Fibroblast of skin of back (primary cell): ENCODE results near the gene HK3.

Experiments
- DNase-seq: peaks from one replicate; pipeline ENCODE4 v3.0.0-alpha.2; 2013

HK3 gene

DNA sequence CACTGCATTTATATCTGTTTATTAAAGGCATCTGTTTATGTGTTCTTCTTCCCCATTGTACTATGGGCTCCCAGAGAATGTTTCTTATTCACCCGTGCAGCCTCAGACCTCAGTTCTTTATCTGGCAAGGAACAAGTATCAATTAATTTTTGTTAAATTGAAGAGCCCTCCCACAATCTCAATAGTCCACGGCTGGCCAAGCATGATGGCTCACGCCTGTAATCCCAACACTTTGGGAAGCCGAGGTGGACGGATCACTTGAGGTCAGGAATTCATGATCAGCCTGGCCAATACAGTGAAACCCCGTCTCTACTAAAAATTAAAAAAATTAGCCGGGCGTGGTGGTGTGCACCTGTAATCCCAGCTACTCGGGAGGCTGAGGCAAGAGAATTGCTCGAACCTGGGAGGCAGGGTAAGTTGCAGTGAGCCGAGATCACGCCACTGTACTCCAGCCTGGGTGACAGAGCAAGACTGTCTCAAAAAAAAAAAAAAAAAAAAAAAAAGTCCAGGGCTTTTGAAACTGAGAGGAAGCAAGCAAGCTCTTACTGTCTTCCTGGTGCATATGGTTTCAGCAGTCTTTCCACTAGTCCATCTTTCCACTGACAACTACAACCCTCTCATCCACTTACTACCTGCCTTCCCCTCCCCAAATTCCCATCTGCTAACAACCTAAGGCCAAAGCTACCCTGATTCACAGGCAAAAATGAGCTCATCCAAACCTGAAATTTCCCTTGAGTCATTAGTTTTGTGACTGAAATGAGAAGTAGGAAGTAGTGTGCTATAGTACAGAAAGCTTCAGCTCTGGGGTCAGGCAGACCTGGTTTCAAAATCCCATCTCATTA is 2.3 kb upstream of the HK3 start:
- no peak for DNase-seq

DNA sequence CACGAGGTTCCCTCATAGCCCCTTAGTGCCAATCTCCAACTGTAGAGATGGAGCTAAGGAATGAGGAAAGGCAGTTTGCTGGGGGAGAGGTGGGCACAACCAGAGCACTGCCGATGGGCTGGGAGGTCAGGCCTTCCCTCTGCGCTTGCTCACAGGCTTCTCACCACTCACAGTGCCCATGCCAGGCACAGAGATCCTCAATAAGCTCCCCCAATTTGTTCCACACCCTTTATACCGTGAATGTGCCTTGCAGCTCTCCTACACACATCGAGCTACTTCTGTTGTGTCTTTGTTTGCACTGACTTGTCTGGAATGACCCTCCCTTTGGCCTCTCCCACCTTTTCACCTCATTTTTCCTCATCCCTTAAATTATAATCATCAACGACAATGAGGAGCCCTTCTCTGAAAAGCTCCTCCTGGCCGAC is 1.6 kb upstream of the HK3 start:
- DNase-seq, result no peak

DNA sequence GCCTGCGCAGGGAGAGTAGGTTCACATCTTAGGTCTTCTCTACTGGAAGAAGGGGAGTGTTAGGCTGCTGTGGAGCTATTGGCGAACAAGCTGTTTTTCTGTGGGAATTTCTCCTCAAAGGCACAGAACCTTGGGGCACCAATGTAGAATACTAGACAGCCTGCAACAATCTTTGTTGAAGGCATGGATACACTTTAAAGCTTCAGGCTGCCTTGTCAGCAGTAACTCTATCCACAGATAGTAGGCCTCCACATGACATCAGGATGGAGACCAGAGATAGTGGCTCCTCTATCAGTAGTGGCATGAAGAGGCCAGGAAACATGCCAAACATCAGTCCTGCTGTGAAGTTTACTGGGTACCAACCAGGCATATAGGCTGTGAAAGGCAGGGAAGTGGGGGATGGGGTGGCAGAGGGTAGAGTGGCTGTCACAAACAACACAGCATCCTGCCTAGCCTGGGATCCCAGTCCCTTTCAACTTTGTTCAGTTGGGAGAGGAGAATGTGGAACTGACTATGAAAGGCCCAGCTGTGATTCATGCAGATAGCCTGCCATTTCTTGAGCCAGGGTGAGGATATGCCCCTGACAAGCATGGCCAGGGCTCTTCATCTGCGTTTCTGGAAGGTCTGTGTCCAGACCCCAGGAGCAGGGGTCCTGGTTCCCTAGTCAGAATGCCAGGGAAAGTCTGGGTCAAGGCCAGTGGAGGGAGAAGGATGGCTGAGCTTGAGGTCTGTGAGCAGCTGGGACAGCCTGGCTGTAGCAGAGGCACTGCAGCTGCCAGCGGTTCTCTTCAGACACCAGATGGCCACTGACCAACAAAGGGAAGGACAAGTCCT is 1.0 kb upstream of the HK3 start:
- DNase-seq, result no peak

DNA sequence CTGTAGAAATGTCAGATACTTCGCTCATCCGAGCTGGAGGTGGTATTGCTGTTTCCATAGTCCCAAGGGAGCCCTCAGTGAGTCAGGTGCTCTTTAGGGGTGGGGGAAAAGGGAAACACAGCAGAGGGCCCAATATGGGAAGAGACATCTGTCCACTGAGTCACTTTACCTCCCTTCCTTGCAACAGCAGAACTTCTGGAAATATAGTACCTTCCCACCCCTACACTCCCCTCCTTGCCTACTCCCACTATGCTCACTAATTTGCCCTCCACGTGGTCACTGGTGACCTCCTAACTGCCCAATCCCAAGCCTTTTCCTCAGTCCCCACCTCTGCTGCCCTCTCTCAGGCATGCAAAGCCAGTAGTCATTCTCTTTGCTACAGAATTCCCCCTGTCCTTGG is 1.9 kb downstream of the HK3 start:
- DNase-seq, result no peak

DNA sequence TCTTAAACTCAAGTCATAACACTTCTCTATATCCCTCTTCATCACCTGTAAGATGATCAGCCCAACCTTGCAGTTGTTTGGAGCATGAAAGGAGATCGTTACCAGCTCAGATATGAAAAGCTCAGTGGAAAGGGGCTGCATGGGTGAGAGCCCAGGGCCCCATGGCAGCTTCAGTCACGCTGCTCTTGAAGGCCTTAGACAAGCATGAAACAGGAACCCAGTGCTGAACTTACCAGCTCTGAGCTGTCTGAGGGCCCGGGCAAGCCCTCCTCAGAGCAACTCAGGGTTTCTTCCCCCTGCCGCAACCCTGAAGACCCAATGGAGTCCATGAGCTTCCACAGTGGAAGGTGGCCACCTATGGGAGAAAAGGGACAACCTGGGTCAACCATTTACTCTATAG is 3.3 kb downstream of the HK3 start:
- no peak for DNase-seq

DNA sequence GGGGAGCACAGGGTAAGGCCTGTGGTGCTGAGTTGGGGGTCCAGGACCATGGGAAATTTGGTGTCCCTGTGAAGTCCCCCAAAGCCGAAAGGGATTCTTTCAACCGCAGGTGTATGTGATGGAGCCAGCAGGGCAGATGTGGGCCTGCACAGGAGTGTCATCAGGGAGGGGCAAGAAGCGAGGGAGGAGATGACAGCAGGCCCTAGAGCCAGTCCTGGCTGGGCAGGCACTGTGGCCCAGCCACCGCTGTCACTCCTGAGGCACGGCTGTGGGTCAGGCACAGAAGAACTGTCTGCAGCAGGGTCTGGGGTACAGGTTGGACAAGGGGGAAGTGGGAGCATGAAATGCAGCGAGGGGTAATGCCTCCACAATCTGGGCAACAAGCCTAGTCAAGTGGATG is 4.8 kb downstream of the HK3 start:
- no peak for DNase-seq

DNA sequence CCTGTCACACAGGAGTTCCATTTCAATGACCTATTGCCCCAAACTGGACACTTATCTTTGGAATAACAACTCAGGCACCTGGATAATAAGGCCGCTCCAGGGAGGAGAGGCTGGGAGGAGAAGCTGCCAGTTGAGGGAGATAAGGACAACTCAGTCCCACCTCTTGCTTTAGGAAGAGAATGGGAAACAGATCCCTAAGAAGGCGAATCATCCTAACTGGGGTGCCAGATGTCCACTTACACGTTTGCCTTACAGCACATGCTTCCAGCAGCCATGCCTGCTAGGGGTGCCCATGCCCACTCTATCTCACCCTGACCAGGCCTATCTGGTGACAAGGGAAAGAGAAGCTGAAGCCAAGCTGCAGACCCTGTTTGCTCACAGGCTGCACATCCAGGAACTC is 6.5 kb downstream of the HK3 start:
- DNase-seq, result no peak

DNA sequence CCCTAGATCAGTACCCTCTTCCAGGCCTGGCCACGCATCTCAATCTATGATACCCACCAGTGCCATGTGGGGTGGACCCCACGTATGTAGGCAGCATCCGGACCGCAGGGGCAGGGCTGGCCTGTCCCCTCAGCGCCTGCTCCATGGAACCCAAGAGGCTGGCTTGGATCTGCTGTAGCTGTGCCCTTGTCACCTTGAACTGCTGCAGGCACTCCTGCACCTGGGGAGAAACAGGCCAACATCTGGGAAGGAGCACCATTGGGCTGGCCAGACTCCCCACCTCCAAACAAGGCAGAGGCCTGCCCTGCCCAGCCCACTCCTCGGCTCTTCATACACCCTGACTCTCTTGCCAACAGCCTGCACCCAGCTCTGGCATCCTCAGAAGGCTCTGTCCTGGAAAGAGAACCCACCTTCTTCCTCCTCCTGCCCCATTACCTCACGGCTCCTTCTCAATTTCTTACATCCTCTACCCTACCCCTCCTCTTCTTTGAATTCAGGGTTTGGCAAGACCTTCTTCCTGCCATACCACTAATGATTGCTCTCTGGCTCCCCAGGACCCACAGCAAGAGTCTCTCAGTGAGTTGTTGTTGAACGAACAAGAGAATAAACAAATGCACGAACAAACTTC is 7.7 kb downstream of the HK3 start:
- DNase-seq, result no peak

DNA sequence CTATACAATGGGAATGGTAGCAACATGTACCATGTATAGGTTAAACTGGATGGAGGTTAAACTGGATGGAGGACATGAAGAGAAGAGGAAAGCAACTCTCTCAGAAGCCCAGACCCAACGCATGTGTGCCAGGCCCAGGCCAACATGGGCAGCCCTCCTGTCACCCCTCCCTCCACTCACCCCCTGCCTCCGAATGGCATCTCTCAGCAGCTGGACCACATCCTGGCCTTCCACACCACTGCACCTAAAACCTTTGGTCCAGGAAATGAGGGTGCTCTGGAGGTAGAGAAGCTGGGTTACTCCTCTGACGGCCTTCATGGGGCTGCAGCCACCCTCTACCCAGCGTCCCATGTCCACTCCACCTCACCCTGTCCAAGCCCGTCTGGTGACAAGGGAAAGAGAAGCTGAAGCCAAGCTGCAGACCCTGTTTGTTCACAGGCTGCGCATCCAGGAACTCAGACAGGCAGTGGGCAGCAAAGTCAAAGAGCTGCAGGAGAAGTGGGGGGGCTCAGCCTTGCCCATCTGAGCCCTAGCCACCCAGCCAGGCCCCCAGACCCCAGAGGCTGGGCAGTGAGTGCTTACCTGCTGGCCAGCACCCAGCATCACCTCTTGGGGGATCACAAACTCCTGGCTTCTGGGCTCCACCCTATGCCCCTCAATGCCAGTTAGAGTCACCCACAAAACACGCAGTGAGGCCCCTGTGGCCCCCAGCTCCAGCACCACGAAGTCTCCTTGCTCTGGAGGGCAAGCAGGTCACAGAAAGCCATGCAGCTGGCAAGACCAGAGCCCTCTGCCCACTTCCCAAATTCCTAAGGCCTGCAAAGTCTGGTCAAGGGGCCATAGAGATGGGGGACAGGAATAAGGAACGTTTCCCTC is 8.5 kb downstream of the HK3 start:
- DNase-seq, result no peak

DNA sequence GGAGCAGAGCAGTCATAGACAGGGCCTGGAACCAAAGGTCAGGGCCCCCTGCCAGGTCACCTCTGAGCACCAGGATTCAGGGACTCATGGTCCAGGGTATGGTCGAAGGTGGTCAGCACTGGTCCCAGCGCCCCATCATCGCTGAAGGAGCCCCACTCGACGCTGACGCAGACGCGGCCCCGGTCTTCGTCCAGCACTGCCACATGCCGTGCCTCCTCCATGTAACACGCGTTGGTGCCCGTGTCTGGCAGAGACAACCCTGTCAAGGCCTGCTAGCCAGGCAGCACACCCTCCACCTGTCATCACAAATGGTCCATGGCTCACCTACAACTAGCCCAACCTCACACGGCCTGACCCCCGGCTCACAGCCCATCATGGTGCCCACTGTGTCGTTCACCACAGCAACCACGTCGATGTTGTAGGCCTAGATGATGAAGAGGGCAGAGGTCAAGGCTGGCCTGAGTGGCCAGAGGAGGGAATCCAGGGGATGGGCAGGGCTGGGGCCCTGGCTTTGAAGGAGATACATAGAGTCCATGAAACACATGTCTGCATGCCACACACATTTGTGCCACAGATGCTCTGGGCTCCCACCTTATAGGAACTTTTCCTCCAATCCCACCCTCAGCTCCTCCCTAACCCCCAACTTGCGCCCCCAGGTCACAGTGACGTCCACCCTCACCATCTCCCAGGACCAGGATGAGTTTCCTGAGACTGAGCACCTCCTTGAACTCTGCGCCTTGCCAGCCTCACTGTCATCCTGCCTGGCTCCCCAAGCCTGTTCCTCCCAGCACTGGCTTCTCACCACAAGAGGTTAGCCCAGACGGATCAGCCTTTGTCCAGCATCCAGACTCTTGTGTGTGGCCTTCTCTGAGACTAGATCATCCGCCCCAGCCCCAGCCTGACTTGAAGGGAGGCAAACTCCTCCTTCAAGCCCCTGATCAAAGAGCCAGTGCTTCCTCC is 9.5 kb downstream of the HK3 start:
- no peak for DNase-seq

DNA sequence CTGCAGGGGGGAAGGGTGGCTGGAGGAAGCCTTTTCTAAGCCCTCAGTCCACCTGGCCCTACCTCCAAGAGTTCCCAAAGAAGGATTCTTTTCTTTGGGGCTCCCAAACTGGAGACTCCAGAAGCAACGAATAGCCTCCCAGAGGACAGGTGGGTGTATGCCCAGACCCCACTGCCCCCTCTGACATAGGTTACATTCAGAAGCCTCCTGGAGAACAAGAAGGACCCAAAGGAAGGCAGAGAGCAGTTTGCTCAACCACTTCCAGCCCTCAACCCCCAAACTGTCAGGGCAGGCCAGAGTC is 10.3 kb downstream of the HK3 start:
- no peak for DNase-seq

DNA sequence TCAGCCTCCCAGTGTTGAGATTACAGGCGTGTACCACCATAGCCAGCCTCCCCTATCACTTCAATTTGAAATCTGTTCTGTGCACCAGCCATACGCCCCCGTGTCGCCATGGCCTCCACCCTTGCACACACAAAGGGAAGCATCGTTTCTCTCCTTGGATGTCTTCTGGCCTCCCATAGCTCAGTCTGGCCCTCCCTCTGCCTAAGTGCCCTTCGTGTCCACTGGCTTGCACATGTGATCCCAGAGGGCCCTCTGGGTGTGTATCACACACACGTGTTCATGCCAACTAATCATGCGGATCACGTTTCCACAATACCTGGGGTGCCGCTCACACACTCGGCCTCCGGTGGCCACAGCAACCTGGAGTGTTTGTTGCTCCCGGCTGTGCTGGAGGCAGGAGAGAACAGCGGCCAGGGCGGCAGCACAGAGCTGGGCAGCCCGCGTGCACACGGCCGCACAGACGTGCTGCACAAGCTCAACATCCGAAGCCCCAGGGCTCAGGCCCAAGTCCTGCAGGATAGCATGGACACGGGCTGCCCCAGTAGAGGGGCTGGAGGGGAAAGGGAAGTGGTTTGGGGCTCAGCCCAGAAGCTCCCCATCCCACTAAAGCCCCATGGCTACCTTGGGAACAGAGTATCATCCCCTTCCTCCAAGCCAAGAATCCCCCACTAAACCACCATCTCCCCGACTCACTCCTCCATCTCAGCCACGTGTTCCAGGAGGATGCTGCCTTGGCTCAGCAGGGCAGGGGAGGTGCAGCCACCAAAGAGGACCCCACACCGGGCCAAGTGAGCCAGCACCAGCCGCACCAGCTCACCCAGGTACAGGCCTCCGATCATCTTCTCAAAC is 10.9 kb downstream of the HK3 start:
- DNase-seq, result no peak

DNA sequence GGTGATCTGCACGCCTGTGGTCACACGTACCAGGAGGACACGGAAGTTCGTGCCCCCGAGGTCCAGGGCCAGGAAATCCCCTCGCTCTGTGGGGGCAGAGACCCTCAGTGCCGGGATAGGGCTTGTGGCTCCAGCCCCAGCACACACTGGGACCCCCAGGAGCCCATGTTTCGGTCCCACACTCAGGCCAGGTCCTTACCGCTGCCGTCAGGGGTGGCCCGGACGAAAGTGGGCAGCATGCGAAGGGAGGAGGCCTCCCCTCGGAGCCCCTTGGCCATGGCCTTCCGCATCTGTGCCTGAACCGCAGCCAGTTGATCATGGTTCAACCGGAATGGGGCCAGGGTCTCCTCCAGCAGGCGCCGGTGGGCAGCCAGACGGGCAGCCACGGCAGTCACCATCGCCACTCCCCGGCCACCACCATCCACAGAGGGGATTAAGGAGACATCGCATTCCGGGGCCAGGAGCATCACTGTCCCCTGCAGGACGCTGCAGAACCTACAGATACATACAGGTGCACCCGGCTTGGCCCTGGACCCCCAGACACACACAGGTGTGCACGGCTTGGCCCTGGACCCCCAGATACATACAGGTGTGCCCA is 11.8 kb downstream of the HK3 start:
- DNase-seq, result no peak

DNA sequence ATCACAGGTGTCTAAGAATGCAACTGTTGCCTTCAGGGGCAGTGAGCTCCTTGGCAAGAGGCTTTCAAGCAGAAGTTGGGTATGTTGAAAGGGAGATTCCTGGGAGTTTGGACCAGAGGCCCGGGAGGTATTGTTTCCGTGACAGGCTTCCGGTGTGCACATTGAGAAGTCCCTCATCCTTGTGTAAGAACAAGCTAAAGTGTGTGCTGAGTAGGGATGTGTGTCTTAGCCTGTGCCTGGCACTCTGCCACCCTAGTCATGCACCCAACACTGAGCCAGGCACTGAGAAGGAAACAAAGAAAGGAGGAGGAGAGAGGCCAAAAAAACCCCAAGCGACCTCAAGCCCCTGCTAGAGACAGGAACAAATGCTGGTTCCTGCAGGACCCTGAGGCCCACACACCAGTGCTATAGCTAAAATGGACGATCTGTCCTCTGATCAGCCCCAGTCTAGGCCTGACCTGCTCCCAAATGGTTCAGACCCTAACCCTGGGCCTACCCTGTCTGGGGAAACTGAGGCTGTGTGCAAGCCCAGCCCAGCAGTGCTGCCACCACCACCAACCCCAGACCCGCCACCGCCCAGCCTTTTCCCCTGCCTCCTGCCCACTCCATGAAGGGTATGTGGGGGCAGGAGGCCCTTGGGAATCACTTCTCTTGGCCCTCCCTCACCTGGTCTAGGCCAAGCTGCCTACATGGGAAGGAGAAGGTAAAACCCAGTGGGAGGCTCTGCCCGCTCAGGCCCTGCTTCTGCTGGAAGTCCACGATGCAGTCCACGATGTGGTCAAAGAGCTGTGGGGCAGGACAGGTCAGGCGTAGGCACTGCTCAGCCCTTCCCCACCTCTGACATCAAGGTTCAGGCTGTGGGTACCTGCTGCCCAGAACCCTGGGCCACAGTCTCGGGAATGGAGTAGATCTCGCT is 12.6 kb downstream of the HK3 start:
- DNase-seq, result no peak

DNA sequence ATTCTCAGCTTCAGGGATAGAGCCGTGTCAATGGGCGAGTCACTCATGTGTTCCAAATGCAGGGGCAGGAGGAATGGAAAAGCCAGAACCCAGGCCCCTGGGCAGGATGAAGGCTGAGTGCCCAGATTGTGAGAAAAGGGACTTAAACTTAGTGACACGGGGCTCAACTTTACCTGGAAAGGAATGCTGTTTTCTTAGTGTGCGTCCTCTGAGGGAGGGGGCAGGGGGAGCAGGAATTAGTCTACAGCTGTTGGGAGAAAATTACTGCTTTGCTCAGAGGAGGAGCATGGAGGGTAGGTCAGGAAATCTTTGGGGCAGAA is 14.6 kb downstream of the HK3 start:
- no peak for DNase-seq

DNA sequence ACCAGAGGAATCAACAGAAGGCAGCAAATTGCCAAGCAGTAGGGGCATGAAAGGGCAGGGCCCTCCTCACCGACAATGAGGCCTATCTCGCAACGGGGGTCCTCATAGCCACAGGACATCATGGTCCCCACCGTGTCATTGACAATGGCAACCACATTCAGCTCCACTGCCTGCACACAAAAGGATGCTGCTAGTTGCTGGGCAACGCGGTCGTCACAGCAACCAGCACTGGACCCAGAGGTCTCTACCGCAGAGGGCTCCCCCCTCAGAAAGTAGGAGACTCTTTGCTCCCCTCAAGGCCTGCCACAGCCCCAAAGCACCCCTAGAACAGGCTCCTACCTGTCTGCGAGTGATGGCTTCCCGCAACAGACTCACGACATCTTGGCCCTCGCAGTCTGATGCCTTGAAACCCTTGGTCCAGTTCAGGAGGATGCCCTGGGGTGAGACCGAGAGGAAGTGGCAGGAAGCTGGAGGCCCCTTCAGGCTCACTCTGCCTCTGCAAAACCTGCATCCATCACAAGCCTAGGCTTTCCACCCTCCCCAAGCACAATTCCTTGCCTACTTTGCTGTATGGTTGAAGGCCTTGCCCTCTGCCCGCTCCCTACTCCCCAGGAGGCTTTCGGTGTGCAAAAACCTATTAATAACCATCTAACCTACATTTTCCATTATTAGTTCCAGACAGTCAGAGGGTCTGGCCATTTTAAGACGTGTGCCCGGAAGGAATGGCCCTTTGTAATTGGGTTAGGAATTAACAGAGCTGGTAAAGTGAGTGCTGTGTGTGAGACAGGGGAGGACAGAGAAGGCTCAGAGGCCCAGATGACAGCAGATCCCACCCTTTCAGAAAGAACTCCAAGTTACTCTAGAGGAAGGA is 15.2 kb downstream of the HK3 start:
- DNase-seq, result no peak

DNA sequence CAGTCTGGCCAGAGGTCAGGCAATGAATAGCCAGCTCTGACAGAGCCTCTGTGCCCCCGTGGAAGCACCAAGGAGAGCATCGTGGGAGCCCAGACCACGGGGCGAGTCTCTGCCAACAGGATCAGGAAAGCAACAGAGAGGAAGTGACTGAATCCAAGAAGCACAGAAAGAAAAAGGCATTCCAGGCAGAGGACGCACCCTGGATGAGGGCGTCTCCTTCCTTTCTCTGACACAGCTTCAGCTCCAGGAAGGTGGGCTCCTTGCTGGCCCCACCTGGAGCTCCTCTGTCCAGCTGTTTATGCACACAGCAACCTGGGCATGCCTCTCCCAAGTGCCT is 16.6 kb downstream of the HK3 start:
- DNase-seq, result no peak
